ENCODE data around the gene NDUFAF2.

DNA sequence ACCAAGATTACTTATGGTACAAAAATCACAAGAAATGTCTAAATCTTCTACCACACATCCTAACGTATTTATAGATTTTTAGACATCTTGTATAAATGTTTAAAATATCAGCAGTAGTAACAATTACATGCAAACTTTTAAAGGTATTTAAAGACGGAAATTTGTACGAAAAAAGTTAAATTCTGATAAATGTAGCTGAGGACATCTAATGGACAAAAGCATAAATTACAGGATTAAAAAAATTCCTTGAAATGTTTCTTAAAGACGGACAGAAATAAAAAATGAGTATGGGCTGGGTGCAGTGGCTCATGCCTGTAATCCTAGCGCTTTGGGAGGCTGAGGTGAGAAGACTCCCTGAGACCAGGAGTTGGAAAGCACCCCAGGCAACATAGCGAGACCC, 16.0 kb upstream of the NDUFAF2 start:
- TF ChIP-seq GATA1 (IDR thresholded peaks at IDR 0.05; ENCODE audit: low read depth, low read length) (no peak), POLR2A (IDR thresholded peaks at IDR 0.05; ENCODE audit: low read length) (no peak)
